Gastrocnemius medialis (tissue), 4 donors: Measurements from ENCODE around the gene BDH1.
"Not testable (repeated sequence)": the region's sequence is repeated elsewhere in the genome, so short reads cannot be mapped to it uniquely, and the experiment has no call there.

Source experiments
- CTCF ChIP-seq, 5 experiments: fragments of 450-650 bp in 3 of 5; fragments of 200-600 bp in 2 of 5; sonication (generic) in 2 of 5; IDR thresholded peaks in 4 of 5; conservative IDR thresholded peaks in 1 of 5; 1 replicate in 4 of 5; 2 replicates in 1 of 5; pipeline ENCODE4 v1.5.1; 2016 to 2019; ENCODE audit warnings: antibody characterized with exemption in 5 of 5, mild to moderate bottlenecking in 3 of 5, moderate library complexity in 3 of 5
- POLR2A ChIP-seq, 2 donors: fragments of 450-650 bp; IDR thresholded peaks; one replicate each; pipeline ENCODE4 v1.6.1; 2017; ENCODE audit warnings: antibody characterized with exemption in 2 of 2, mild to moderate bottlenecking in 2 of 2, moderate library complexity in 2 of 2

- not testable (repeated sequence) for TF ChIP-seq CTCF (IDR thresholded peaks at IDR 0.05 in 4 of 5, conservative IDR thresholded peaks at IDR 0.05 in 1 of 5); POLR2A (IDR thresholded peaks at IDR 0.05)
These were observed 16.1 kb upstream of the BDH1 start for GRCh38 chr3:197571880-197572172.
